GM18517 (cell line): ENCODE data around the gene MDFIC.

Experiments
- ATAC-seq: cut with Tn5 transposase; IDR thresholded peaks from one replicate; pipeline ENCODE4 v1.9.1; 2021; ENCODE audit warnings: mild to moderate bottlenecking, moderate library complexity; ENCODE audit not compliant: unreplicated experiment

The MDFIC gene

DNA sequence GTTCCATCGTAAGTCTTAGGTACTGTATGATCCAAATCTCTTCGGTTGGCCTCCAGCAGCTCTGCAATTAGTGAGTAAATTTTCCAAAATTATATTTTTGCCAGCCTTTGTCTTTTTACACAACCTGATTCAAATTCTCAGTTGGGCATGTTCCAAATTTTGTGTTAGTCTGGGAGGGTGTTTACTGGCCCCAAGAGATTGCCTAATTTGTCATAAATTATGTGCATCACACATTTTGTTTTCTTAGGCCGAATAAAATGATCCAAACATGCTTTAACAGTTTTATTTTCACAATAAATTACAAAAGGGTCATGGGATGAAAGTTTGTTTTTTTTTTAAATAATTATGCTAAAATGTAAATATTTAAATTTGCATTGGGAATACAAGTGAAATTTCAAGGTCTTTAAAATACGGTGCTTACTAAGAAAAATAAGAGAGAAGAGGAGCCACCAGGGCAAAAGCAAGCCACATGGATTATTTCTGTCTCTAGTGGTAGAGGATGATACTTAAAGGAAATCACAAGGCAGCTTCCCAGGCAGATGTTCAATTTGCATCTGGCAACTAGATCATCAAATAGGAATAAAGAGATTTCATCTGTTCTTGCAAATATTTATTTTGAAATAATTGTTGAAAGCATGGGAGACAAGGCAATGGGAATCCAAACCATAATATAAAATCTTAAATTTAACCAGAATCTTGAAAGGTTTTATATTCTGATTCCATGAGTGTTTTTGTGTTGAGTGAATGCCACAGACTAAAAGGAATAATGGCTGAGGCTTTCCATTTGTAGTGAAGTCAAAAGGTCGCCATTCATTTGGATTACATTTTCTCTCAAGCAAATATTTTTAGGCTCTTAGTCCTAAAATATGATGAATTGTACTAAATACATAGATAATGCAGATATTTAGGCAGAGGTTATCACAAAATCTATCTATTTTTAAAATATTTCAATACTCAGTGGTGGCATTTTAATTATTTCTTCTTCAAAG, 111.1 kb downstream of the MDFIC start:
- no peak for ATAC-seq

DNA sequence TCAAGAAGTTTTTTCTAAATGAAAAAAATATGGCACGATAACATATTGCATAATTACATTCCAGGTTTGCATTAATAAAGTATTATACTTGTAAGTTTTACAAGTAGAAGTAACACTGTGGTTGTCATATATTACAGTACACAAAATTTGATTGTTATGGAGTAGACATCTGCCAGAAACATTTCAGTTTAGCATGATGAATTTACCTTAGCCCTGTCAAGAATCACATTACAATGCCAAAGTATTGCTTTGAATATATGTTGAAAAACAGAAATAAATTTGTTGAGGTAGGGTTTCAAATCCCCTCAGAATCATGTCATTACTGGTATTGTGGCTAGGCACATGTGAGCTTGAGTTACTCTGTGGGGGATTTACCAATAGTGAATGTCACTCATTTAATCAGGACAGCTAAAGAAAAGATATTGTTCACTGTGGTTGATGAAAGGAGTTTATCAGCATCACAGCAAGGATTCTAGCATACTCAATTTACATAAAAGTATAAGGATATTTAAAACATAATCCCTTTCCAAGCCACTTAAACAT, 112.1 kb downstream of the MDFIC start:
- no peak for ATAC-seq

DNA sequence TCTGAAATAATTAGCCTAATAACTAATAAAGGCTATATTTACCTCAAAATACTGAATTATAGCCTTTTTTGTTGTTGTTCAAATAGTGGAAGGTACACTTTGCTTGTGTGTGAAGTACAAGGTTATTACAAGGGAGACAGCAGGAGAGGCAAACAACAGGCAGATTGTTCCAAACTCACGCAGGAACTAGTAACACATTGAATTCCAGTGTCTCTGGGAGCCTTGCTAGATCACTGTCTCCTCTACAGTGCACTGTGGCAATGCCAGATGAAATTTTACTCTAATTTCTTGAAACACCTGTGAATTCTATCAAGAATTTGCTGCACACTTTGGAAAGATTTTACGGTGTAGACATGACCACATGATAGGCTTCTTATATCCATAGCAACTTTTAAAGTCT, 112.6 kb downstream of the MDFIC start:
- no peak for ATAC-seq

DNA sequence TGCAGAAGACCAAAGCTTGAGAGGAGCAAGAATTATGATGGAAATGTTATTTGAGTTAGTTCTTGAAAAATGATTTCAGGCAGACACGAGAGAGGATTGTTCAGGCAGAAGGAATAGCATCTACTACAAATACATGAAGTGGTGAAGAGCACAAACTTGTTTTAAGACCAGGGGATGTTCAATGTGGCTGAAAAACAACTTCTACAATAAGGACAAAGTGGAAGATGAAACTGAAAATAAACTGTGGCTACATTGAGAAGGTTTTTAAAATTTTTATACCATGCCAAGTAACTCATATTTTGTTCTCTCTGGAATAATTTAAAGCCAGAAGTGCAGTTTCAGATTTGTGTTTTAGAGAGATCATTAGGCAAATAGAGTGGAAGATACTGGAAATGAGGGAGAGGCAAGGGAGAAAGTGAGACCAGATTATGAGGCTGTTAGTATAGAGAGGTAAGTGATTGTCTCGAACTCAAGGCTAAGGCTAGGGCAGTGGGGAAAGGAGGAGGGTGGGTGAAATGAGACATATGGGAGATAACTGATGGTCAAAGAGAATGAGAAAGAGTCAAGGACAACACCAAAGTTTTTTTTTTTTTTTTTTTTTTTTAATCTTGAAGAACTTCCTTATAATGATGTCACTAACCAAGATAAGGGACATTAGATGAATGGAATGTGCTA, 115.4 kb downstream of the MDFIC start:
- no peak for ATAC-seq

DNA sequence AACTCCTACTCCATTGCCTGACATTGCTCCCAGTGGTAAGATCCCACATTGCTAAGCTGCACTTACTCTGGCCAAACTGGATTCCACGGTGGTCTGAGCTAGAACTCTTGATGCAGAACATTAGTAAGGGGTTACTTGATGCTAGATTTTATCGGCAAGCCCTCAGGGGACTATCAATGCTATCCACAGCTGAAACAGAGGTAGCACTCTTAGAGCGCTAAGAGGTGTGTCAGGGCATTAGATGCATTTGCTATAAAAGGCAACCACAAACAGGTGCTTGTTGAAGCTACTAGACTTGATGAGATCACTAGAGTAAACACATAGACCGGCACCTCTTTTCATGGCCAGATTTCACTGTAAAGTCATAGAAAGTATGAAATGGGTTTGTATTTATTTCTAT, 116.3 kb downstream of the MDFIC start:
- ATAC-seq, result no peak

DNA sequence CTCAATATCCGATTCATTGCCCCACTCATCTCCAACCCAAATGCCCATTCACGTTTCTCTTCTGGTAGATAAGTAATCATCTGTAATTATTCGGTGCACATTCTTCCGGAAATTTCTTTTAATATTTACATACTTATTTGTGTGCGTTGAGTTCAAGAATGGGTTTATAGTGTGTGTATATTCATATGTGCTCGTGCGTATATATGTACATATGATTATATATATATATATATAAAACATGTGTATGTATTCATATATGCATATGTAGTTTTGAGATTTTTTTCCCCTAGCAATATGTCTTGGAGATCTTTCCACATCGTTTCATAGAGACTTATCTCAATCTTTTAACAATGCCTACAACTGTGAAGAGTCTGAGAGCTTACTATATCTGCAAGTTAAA, 118.2 kb downstream of the MDFIC start:
- ATAC-seq, result no peak

DNA sequence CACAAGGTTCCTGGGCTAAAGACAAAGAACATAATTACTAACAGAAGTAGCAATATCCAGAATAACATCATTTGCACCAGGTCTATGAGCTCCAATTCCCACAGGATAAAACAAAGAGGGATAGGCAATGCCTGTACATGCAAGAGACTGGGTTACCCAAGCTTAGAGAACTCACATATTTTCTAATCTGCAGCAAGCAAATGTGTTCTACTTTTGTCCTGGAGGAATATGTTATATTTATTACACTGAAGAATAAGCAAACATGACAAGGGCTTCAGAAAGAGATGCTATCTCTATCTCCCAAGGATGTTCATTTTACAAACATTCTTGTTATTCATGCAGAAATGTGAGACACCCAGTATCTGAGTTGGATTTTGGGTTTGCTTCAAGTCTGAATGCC, 118.6 kb downstream of the MDFIC start:
- no peak for ATAC-seq

DNA sequence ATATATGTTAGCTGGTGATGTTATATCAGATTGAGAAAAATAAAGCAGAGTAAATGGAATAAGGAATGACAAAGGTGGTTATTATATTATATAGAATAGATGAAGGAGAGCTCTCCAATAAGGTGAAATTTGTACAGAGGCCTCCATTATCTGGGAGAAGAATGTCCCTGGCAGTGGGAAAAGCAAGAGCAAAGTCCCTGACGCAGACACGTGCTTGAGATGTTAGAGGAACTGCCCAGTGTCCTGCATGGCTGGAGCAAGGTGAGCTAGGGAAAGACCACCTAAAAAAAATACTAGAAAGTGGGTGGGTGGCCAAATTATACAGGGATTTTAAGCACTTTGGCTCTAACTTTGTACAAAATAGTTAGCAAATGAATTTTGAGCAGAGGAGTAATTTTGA, 120.7 kb downstream of the MDFIC start:
- ATAC-seq, result no peak

DNA sequence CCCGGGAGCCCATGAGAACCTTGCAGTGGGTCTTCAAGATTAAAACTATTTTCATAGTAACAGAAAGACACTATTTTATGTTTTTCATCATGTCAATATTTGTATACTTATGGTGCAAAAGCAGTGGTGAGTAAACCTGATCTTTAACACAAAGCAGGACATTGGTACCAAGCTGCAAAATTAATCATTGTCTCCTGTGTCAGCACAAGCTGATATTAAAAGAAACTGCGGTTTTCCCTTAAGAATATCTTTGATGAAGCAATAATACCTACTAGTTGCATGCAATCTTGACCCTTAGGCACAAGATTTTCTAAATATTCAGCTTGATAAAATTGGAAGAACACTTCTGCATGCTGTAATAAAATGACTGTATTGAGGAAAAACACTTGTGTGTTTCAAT, 121.7 kb downstream of the MDFIC start:
- ATAC-seq, result no peak

DNA sequence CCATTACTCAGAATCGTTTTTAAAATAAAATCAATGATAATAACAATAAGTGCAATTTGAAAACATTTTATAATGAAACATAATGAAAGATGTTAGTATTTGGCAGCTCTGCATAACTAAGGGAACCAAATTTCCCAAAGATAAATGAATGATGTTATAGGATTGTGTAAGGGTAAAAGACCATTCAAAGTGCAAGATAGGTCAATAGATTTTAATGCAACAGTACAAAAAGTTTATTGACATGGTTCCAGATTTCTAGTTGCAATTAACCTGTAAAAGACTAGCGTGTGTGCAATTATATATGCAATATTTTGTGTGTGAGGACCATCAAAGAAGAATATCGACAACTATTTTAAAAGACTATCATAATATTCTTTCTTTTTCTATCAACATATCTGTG, 122.3 kb downstream of the MDFIC start:
- ATAC-seq, result no peak

DNA sequence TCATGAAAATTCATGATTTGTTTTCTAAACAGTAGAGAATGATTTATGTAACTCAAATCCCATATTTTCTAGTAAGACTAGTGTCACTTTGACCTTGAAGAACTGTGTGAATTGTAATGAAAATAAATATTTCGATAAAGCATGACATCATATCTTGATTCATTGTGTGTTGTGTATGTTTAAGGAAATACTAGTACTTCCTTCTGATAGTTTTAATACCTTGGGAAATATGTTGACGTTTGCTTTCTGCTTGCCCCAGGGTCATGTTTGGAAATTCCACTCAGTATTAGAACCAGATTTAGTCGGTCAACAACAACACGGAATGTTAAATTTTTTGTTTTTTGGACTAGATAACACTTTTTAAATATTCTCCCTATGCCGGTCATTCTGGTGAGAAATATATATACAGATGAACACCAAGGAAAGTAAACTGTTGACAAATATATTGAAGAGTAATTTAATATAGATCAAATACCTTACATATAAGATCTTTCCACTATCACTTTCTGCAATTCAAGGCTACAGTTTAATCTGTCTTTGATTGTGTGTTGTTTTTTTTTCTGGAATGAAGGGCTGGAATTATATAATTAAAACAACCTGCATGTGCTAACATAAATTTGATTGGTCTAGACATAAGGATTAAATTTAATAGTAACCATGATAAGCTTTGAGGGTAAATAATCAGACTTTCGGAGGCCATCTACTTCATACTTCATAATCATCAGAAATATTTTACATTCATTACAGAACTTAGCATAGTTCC, 126.2 kb downstream of the MDFIC start:
- ATAC-seq, result no peak

DNA sequence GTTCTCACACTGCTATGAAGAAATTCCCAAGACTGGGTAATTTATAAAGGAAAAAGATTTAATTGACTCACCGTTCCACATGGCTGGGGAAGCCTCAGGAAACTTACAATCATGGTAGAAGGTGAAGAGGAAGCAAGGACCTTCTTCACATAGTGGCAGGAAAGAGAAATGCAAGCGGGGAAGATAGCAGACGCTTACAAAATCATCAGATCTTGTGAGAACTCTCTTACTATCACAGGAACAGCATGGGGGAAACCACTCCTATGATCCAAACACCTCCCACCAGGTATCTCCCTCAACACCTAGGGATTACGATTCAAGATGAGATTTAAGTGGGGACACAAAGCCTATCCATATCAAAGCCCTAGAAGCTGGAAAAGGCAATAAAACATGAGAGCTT, 130.8 kb downstream of the MDFIC start:
- no peak for ATAC-seq

DNA sequence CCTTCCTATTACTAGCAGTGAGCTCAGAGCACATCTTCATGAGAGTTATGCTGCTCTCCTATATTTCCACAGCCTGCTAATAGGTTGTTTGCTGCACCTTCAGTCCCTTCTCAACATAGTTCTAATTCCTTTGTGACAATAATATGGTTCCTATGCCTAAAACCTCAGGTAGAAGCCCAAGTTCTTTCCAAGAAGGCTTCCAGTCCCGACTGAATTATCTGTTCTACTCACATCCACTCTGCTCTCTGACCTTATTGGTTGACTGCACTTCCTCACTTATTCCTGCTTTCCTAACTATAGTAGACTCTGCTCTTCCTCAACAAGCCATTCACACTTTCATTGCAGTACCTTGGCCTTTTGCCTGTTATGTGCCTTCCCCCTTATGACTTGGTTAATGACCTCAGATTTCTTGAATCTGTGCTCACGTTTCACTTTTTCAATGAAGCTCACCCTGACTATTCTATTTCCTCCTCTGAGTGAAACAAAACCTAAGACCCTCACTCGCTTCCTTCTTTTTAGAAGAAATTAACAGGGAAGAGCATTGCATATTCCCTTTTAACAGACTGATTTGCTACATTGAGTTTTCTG, 132.7 kb downstream of the MDFIC start:
- no peak for ATAC-seq

DNA sequence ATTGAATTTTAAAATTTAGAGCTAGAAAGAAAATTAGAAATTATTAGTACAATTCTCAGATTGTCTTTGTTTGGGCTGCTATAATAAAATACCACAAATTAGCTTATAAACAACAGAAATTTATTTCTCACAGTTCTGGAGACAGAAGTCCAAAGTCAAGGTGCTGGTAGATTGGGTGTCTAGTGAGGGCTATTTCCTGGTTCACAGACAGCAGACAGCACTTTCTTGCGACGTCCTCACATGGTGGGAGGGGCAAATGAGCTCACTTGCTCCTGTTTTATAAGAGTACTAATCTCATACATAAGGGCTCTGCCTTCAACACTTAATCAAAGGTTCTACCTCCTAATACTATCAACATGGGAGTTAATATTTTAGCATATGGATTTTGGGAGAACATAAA, 134.1 kb downstream of the MDFIC start:
- ATAC-seq, result no peak

DNA sequence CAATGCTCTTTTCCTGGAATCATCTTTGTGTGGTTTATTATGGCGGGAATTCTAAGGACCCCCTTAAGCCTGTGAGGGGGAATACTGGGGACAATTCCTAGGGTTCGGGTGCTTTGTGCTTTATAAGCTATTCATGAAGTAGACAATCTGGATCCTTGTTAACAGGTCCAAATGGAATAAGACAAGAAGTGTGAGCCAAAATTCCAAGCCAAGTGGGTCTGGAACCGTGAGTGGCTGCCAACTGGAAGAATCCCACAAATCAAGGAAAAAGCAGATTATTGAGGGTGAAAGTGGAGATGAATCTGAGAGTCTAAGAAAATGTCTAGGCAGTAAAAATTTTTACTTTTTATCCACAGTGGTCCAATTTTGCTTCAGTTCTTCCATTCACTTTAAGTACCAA, 136.8 kb downstream of the MDFIC start:
- ATAC-seq, result no peak

DNA sequence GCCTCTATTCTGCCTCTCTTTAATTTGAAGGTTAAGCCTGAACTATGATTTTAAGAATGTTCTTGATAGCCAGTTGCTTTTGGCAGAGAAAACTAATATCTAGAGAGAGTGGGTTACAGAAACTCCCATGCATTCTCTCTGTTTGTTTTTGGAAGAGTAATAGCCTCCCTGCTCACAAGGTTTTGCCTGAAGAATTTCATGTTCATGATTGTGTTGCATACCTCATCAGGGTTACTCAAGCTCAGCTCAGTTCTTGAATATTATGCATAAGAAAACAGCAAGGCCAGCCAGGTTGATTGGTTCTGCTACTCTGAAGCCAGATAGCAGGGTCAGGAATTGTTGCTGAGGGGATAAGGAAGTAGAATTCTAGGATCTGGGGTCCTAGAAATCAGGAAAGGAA, 137.4 kb downstream of the MDFIC start:
- ATAC-seq, result no peak

DNA sequence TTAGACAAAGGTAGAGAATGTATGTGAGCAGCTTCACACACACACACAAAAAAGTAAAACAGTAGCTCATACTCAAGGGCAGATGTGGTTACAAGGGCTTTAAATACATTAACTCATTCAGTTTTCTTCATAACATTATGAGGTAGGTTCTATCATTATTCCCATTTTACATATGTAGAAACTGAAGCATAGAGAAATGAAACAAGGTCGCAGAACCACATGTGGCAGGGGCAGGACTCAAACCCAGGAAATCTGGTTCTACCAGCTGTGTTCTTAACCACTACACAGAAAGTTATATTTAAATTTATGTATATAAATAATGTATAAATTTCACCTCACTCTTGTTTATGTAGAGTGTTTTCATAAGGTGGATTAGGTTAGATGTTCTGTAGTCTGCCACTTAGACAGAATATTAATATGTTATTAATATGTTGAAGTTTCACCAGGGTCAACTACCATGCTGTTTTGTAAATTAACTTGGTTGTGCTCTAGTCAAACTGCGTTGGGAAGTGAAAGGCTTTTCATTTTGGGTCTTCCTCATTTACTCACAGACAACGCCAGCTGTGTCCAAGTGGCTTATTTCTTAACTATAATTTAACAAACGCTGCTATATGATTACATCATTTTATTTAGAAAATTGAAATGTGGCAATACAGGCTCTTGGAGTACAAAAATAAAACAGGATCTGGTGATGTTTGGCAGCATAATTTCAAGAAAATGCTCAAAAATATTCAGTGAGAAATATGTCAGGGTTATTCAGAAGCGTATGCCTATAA, 138.4 kb downstream of the MDFIC start:
- no peak for ATAC-seq

DNA sequence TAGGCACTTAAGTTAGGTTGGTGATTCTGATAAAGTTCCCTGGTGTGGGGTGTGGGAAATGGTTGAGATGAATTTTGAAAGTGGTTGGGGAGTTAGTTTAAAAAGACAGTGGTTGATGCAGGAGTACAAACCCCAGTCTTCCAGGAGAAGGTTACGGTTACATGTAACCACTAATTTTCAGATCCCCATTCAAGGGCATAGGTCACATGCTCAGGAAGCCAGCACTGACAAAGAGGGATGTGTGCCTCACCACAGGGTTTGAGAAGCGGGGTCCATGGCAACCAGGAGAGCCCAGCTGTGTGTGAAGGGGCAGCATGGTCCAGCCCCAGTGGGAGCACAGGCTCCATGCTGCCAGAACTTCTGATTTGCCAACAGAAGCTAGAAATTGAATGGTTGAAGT, 144.2 kb downstream of the MDFIC start:
- ATAC-seq, result no peak

DNA sequence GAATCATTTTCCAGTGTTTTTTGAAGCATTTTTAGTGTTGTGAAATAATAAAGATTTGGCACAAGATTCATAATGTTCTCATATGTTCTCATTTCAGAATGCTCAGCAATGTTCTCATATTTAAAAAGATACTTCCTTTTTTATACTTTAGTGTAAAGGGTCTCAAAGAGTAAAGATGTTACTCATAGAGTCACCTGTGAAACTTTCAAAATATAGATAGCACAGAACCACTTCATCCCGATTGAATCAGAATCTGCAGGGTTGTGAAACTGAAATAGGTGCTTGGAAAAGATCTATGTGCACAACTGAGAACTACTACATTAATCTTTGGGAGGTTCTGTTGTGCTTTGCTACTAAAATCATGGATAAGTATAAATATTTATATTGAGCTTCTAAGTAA, 144.7 kb downstream of the MDFIC start:
- ATAC-seq, result no peak

DNA sequence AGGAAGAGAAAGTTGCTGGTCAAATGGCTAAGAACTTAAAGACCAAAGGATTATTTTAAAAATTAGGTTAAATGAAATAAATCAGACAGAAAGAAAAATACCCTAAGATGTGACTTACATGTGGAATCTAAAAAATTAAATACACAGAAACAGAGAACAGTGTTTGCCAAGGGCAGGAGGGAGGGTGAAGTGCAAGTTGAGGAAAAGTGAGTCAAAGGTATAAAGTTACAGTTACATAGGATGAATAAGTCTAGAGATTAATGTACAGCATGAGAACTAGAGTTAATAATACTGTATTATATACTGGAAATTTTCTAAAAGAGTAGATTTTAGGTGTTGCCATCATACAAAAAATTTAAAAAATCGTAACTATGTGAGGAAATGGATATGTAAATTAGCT, 146.3 kb downstream of the MDFIC start:
- ATAC-seq, result no peak
